ENCODE measurements around the gene MRPL45.

The MRPL45 gene

GRCh38 chr17:38325221-38325851, 28.4 kb downstream of the MRPL45 start:
- DNase-seq = no peak

- DNase-seq = peak; percentile 75 to 90 (median 88)
These were observed 30.2 kb downstream of the MRPL45 start for GRCh38 chr17:38326996-38327792.

GRCh38 chr17:38327936-38328335, 31.0 kb downstream of the MRPL45 start:
- DNase-seq = no peak

GRCh38 chr17:38328620-38329019, 31.7 kb downstream of the MRPL45 start:
- DNase-seq = no peak

- DNase-seq = no peak
These were observed 32.3 kb downstream of the MRPL45 start for GRCh38 chr17:38329284-38329683.

- DNase-seq = no peak
These were observed 33.1 kb downstream of the MRPL45 start for GRCh38 chr17:38329808-38330730.

GRCh38 chr17:38330941-38331411, 34.0 kb downstream of the MRPL45 start:
- no peak for DNase-seq

GRCh38 chr17:38332735-38333134, 35.8 kb downstream of the MRPL45 start:
- DNase-seq = no peak

- DNase-seq = peak; percentile 40 to 64 (median 48)
These were observed 36.8 kb downstream of the MRPL45 start for GRCh38 chr17:38333635-38334295.

GRCh38 chr17:38334480-38335364, 37.8 kb downstream of the MRPL45 start:
- no peak for DNase-seq

- no peak for DNase-seq
These were observed 39.9 kb downstream of the MRPL45 start for GRCh38 chr17:38336838-38337237.

- DNase-seq = no peak
These were observed 41.1 kb downstream of the MRPL45 start for GRCh38 chr17:38338053-38338452.

- DNase-seq = no peak
These were observed 41.6 kb downstream of the MRPL45 start for GRCh38 chr17:38338535-38338934.

- no peak for DNase-seq
These were observed 42.9 kb downstream of the MRPL45 start for GRCh38 chr17:38339891-38340290.

GRCh38 chr17:38341035-38341721, 44.2 kb downstream of the MRPL45 start:
- DNase-seq = peak; percentile 26 to 63 (median 44)

- DNase-seq = no peak
These were observed 46.1 kb downstream of the MRPL45 start for GRCh38 chr17:38342886-38343607.

- no peak for DNase-seq
These were observed 46.8 kb downstream of the MRPL45 start, which contains the start of gene GPR179 for GRCh38 chr17:38343608-38344419. TSS of gene GPR179 (minus strand) at chr17:38343956. CDS start at chr17:38343789, 167 bp downstream.

GRCh38 chr17:38344420-38344745, 47.4 kb downstream of the MRPL45 start:
- no peak for DNase-seq

GRCh38 chr17:38345743-38346142, 48.8 kb downstream of the MRPL45 start:
- no peak for DNase-seq

Data from suppressor macrophage (primary cell).